ENCODE results near the gene ADARB2. TPM values are rescaled to one million over a fixed set of nuclear protein-coding genes. Genes with fewer than 3 reads are reported as not detected.

The ADARB2 gene
- total RNA-seq, 4 donors from 2014 or later = 0.80 to 4.9 (median 2.3) TPM

DNA sequence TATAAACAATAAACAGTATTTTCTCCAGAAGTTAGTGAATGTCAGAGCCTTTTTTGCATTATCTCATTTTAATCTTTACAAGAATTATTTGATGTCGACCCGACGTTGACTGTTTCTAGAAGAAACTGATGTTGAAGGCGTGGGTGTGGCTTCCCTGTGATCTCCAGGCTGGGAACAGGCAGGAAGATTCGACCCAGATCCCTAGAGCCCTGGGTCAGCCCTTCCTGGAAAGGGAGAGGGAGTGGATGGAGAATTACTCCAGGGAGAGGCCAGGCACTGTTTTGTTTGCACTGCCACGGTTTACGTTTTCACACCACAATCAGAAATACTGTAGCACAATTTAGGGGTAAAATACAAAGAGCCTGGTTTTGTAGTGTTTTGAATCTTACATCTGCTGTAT lies 133.1 kb downstream of the ADARB2 start:
- WGBS, 2 donors (ENCODE audit: low coverage in 1 of 2) = 20 to 26% methylated on average over 6 to 7 of the region's 7 CpGs

DNA sequence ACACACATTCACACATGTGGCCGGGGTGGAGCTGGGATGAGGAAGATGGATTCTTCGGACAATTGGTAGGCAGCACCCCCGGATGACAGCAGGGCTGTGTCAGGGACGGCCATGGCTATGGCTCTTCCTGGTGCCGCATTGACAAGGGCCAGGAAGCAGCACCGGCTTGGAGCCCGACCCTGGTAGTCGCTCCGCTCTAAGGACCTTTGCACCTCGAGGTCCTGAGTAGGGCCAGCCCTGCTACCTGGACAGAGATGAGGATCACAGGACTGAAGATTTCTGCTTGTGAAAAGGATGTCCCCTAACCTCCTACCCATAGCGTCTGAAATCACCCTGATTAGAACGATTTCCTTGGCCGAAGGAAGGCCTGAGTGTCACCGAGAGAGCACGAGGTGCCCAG lies 134.1 kb downstream of the ADARB2 start:
- in situ Hi-C loops (cut with MboI; ENCODE audit: low pct_ligation_motif_present in 1 of 4, low pct_unique_long_range_greater_than_20kb in 1 of 4, low sequenced_read_pairs in 3 of 4) = no loop called here
- no peak for TF ChIP-seq POLR2AphosphoS5 (IDR thresholded peaks at IDR 0.05)
- TF ChIP-seq, protein P1, sequence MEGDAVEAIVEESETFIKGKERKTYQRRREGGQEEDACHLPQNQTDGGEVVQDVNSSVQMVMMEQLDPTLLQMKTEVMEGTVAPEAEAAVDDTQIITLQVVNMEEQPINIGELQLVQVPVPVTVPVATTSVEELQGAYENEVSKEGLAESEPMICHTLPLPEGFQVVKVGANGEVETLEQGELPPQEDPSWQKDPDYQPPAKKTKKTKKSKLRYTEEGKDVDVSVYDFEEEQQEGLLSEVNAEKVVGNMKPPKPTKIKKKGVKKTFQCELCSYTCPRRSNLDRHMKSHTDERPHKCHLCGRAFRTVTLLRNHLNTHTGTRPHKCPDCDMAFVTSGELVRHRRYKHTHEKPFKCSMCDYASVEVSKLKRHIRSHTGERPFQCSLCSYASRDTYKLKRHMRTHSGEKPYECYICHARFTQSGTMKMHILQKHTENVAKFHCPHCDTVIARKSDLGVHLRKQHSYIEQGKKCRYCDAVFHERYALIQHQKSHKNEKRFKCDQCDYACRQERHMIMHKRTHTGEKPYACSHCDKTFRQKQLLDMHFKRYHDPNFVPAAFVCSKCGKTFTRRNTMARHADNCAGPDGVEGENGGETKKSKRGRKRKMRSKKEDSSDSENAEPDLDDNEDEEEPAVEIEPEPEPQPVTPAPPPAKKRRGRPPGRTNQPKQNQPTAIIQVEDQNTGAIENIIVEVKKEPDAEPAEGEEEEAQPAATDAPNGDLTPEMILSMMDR (IDR thresholded peaks at IDR 0.05) = no peak
- no peak for TF ChIP-seq POLR2A (IDR thresholded peaks at IDR 0.05)
- no peak for TF ChIP-seq EP300 (IDR thresholded peaks at IDR 0.05; ENCODE audit: low read depth)

More for the DNA sequence above, 133.1 kb downstream of the ADARB2 start:
- H3K4me3 ChIP-seq = no peak overlapping the region
- intact Hi-C loops (cut with DNase I; ENCODE audit: low total_unique reads) (no loop called here), in situ Hi-C loops (cut with MboI; ENCODE audit: low pct_ligation_motif_present in 1 of 4, low pct_unique_long_range_greater_than_20kb in 1 of 4, low sequenced_read_pairs in 3 of 4) (no loop called here)
- DNase-seq = no peak
- H3K27me3 ChIP-seq = peaks cover 27% of the 10 kb centered on the region
- TF ChIP-seq POLR2AphosphoS5 (IDR thresholded peaks at IDR 0.05) (no peak), POLR2A (IDR thresholded peaks at IDR 0.05) (no peak), EP300 (IDR thresholded peaks at IDR 0.05; ENCODE audit: low read depth) (no peak)
- TF ChIP-seq, protein P1 (IDR thresholded peaks at IDR 0.05) = no peak
- no peak overlapping the region for H3K27ac ChIP-seq
- no peaks in the 10 kb centered on the region for H3K36me3 ChIP-seq
- no peaks in the 10 kb centered on the region for H3K4me1 ChIP-seq
- H3K9me3 ChIP-seq = no peaks in the 10 kb centered on the region

DNA sequence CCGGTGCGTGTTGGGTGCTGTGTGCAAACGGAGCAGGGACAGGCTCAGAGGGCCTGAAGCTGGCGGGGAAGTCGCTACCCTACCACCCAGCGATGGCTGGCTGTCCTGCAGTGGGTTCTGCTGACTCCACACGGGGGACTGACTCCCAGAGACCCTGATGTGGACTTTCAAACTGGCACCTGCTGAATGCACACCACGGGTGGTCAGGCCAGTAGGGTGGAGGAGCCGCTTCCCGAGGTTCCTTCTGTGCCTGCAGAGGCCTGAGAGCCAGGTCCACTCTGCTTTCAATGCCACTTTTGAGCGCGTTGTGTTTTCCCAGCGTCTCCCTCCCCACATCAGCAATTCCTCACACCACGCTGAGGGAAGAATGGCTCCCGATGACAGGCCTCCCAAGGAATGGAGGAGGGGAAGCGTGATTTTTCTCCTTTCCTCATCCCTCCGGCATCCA lies 135.3 kb downstream of the ADARB2 start:
- intact Hi-C loops (cut with DNase I; ENCODE audit: low total_unique reads) = no loop called here
- no peak for DNase-seq
- TF ChIP-seq, protein P1 (IDR thresholded peaks at IDR 0.05) = no peak
- TF ChIP-seq POLR2A (IDR thresholded peaks at IDR 0.05) = no peak
- no peak for TF ChIP-seq POLR2AphosphoS5 (IDR thresholded peaks at IDR 0.05)
- no peak for TF ChIP-seq EP300 (IDR thresholded peaks at IDR 0.05; ENCODE audit: low read depth)
- 85% methylated on average over 17 of the region's 17 CpGs; no CpG with 5 or more reads in 1 of the 2 donors for WGBS, 2 donors (ENCODE audit: low coverage in 1 of 2)
- Histone ChIP-seq H3K9me3 (no peaks in the 10 kb centered on the region), H3K27me3 (peaks cover 10% of the 10 kb centered on the region), H3K27ac (no peak overlapping the region), H3K4me1 (no peaks in the 10 kb centered on the region), H3K36me3 (no peaks in the 10 kb centered on the region), H3K4me3 (no peak overlapping the region)
- in situ Hi-C loops (cut with MboI; ENCODE audit: low pct_ligation_motif_present in 1 of 4, low pct_unique_long_range_greater_than_20kb in 1 of 4, low sequenced_read_pairs in 3 of 4) = no loop called here

More for the DNA sequence above, 134.1 kb downstream of the ADARB2 start:
- Histone ChIP-seq H3K27me3 (peaks cover 17% of the 10 kb centered on the region), H3K4me3 (no peak overlapping the region), H3K9me3 (no peaks in the 10 kb centered on the region), H3K4me1 (no peaks in the 10 kb centered on the region), H3K27ac (no peak overlapping the region), H3K36me3 (no peaks in the 10 kb centered on the region)
- DNase-seq = no peak
- intact Hi-C loops (cut with DNase I; ENCODE audit: low total_unique reads) = no loop called here
- 78 to 90% methylated on average over 2 to 15 of the region's 15 CpGs for WGBS, 2 donors (ENCODE audit: low coverage in 1 of 2)

DNA sequence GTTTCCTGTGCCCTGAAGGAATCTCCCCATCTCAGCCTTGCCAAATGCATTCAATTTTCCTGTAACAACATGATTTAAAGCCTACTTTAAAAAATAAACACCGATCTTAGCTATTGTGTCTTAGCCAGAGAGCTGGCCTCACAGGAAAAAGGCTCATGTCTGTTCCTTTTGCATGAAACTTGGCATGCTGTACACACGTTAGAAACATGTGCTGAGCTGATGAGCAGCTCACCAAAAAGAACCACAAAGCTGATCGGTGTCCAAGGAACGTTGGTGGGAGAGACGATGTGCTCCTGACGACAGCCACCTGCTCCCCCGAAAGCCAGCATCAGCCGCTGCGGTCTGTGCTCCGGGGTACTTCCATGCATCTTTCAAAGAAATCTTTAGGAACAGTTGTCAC lies 135.9 kb downstream of the ADARB2 start:
- Histone ChIP-seq H3K36me3 (no peaks in the 10 kb centered on the region), H3K27me3 (peaks cover 9% of the 10 kb centered on the region), H3K4me3 (no peak overlapping the region), H3K9me3 (no peaks in the 10 kb centered on the region), H3K4me1 (no peaks in the 10 kb centered on the region), H3K27ac (no peak overlapping the region)
- in situ Hi-C loops (cut with MboI; ENCODE audit: low pct_ligation_motif_present in 1 of 4, low pct_unique_long_range_greater_than_20kb in 1 of 4, low sequenced_read_pairs in 3 of 4) = no loop called here
- WGBS, 2 donors (ENCODE audit: low coverage in 1 of 2) = 64 to 80% methylated on average over 9 to 10 of the region's 10 CpGs
- no peak for DNase-seq
- TF ChIP-seq, protein P1 (IDR thresholded peaks at IDR 0.05) = no peak
- TF ChIP-seq POLR2A (IDR thresholded peaks at IDR 0.05) = no peak
- no peak for TF ChIP-seq EP300 (IDR thresholded peaks at IDR 0.05; ENCODE audit: low read depth)
- no peak for TF ChIP-seq POLR2AphosphoS5 (IDR thresholded peaks at IDR 0.05)
- intact Hi-C loops (cut with DNase I; ENCODE audit: low total_unique reads) = no loop called here
